PFSK-1 (cell line): ENCODE measurements around the gene OR10H4.

Experiments
- FOXP2 ChIP-seq: optimal IDR thresholded peaks from 2 replicates; pipeline ENCODE3; 2011; ENCODE audit warnings: borderline replicate concordance, control low read depth, inconsistent platforms; ENCODE audit not compliant: insufficient read depth; ENCODE audit errors: extremely low read length, extremely low read depth
- POLR2AphosphoS5 ChIP-seq: IDR thresholded peaks from 2 replicates; pipeline ENCODE4 v1.6.1; 2012; ENCODE audit warnings: low read depth, mild to moderate bottlenecking, control low read depth, low read length, moderate library complexity
- REST ChIP-seq, 2 experiments: IDR thresholded peaks; 2 replicates each; pipeline versions ENCODE4 v1.6.1 to v1.8.0; 2011 to 2012; ENCODE audit warnings: low read depth in 2 of 2, low read length in 2 of 2, control low read depth in 1 of 2, inconsistent platforms in 1 of 2, mild to moderate bottlenecking in 1 of 2, moderate library complexity in 1 of 2; ENCODE audit not compliant: insufficient read depth in 1 of 2
- SIN3A ChIP-seq: IDR thresholded peaks from 2 replicates; pipeline ENCODE4 v1.6.1; 2012; ENCODE audit warnings: mild to moderate bottlenecking, low read length, moderate library complexity, borderline replicate concordance; ENCODE audit not compliant: insufficient read depth
- TAF1 ChIP-seq: IDR thresholded peaks from 2 replicates; pipeline ENCODE4 v1.6.1; 2012; ENCODE audit warnings: low read length, control low read depth, borderline replicate concordance; ENCODE audit not compliant: insufficient read depth

The OR10H4 gene

GRCh38 chr19:15935167-15935702 lies 13.6 kb upstream of the OR10H4 start:
- no peak for TF ChIP-seq SIN3A
- TF ChIP-seq POLR2AphosphoS5: no peak
- TF ChIP-seq REST (IDR thresholded peaks at IDR 0.05; ENCODE audit: insufficient read depth in 1 of 2, low read depth in 2 of 2, low read length in 2 of 2): no peak
- no peak for TF ChIP-seq TAF1

GRCh38 chr19:15936173-15936572 lies 12.6 kb upstream of the OR10H4 start:
- TF ChIP-seq TAF1 (no peak), SIN3A (no peak), REST (IDR thresholded peaks at IDR 0.05; ENCODE audit: insufficient read depth in 1 of 2, low read depth in 2 of 2, low read length in 2 of 2) (no peak), FOXP2 (no peak), POLR2AphosphoS5 (no peak)

- TF ChIP-seq REST (IDR thresholded peaks at IDR 0.05; ENCODE audit: insufficient read depth in 1 of 2, low read depth in 2 of 2, low read length in 2 of 2) (no peak), SIN3A (no peak), POLR2AphosphoS5 (no peak), TAF1 (no peak), FOXP2 (no peak)
Observed at GRCh38 chr19:15936950-15937349, 11.9 kb upstream of the OR10H4 start.

DNA sequence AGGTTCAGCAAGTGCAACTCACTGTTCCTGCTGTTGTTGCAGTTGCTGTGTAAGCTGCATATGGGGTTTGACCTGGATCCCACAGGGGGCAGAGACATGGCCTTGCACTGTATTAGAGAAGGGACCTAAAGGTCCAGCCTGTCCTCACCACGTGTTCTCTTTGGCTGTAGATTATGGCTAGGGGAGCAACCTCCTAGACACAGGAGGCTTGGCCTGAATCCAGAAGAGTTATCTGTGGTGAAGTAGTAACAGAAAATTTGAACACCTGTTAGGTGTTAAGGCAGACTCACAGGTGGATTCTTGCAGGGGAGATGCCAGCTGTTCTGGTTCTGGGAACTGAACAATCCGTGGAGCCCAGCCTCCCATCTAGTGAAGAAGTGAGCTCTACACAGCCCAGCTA lies 11.0 kb upstream of the OR10H4 start:
- no peak for TF ChIP-seq POLR2AphosphoS5
- TF ChIP-seq SIN3A: no peak
- TF ChIP-seq FOXP2: no peak
- no peak for TF ChIP-seq REST (IDR thresholded peaks at IDR 0.05; ENCODE audit: insufficient read depth in 1 of 2, low read depth in 2 of 2, low read length in 2 of 2)
- TF ChIP-seq TAF1: no peak

GRCh38 chr19:15944401-15944800 lies 4.4 kb upstream of the OR10H4 start:
- TF ChIP-seq REST (IDR thresholded peaks at IDR 0.05; ENCODE audit: insufficient read depth in 1 of 2, low read depth in 2 of 2, low read length in 2 of 2) (no peak), SIN3A (no peak), TAF1 (no peak), FOXP2 (no peak), POLR2AphosphoS5 (no peak)
